SK-N-SH (cell line): Measurements from ENCODE around the gene KRT35. TPM values are rescaled to one million over a fixed set of nuclear protein-coding genes. Genes with fewer than 3 reads are reported as not detected.

Experiments
- CTCF ChIA-PET: fragments of 300-600, 350-600 bp; formaldehyde crosslinking; extraction: SDS; loops from one replicate; lab custom pipeline; 2021; lab: Yijun Ruan, JAX
- POLR2A ChIA-PET: fragments of 350-600 bp; sonication (Branson Sonifier 250); formaldehyde crosslinking; extraction: SDS; loops from one replicate; lab custom pipeline; 2020; ENCODE audit warnings: antibody characterized with exemption, inconsistent platforms; lab: Yijun Ruan, JAX
- DNase-seq: peaks from one replicate; pipeline ENCODE4 v3.0.0; 2012
- H2AFZ ChIP-seq: fragments of 200-600 bp; sonication (generic); 2 replicates; pipeline ENCODE4 v1.8.1; 2016; ENCODE audit warnings: antibody characterized with exemption, mild to moderate bottlenecking, low read depth
- H3F3A ChIP-seq: fragments of 200-600 bp; sonication (generic); replicated peaks from 2 replicates; pipeline ENCODE3; 2016; ENCODE audit warnings: antibody characterized with exemption, mild to moderate bottlenecking; ENCODE audit not compliant: insufficient read depth
- H3K27ac ChIP-seq, 2 experiments: fragments of 200-500 bp in 1 of 2; fragments of 200-600 bp in 1 of 2; sonication (Bioruptor generic) in 1 of 2; sonication (generic), shearing (Covaris generic) in 1 of 2; 2 replicates each; pipeline versions ENCODE4 v1.5.1 to v1.6.1; 2014 to 2016; ENCODE audit warnings: low read depth in 2 of 2, inconsistent platforms in 1 of 2, low read length in 1 of 2, mild to moderate bottlenecking in 1 of 2, mixed read lengths in 1 of 2
- H3K27me3 ChIP-seq: fragments of 200-600 bp; sonication (generic), shearing (Covaris generic); 2 replicates; pipeline ENCODE4 v1.6.1; 2016; ENCODE audit warnings: mixed run types; ENCODE audit not compliant: insufficient read depth
- H3K36me3 ChIP-seq, 2 experiments: fragments of 200-500 bp in 1 of 2; fragments of 200-600 bp in 1 of 2; sonication (Bioruptor generic) in 1 of 2; sonication (generic) in 1 of 2; replicated peaks in 1 of 2; 2 replicates each; pipeline versions ENCODE3 to v1.5.1; 2014 to 2016; ENCODE audit warnings: low read length in 1 of 2, mild to moderate bottlenecking in 1 of 2; ENCODE audit not compliant: insufficient read depth in 2 of 2, control insufficient read depth in 1 of 2
- H3K4me1 ChIP-seq, 2 experiments: fragments of 200-500 bp in 1 of 2; fragments of 200-600 bp in 1 of 2; sonication (Bioruptor generic) in 1 of 2; sonication (generic), shearing (Covaris generic) in 1 of 2; 2 replicates each; pipeline versions ENCODE4 v1.5.1 to v1.6.1; 2014 to 2016; ENCODE audit warnings: low read depth in 1 of 2, low read length in 1 of 2, mixed run types in 1 of 2; ENCODE audit not compliant: insufficient read depth in 2 of 2, control insufficient read depth in 1 of 2
- H3K4me2 ChIP-seq: fragments of 200-600 bp; sonication (generic), shearing (Covaris generic); 2 replicates; pipeline ENCODE4 v1.6.1; 2017; ENCODE audit warnings: mixed run types
- H3K4me3 ChIP-seq, 2 experiments: fragments of 200-500 bp in 1 of 2; fragments of 200-600 bp in 1 of 2; sonication (Bioruptor generic) in 1 of 2; sonication (generic), shearing (Covaris generic) in 1 of 2; 2 replicates each; pipeline versions ENCODE4 v1.5.1 to v1.8.1; 2014 to 2016; ENCODE audit warnings: low read depth in 2 of 2, inconsistent platforms in 1 of 2, low read length in 1 of 2, mild to moderate bottlenecking in 1 of 2, mixed read lengths in 1 of 2, moderate library complexity in 1 of 2
- H3K79me2 ChIP-seq: fragments of 200-600 bp; sonication (generic); 2 replicates; pipeline ENCODE4 v1.8.1; 2017; ENCODE audit warnings: mild to moderate bottlenecking; ENCODE audit not compliant: insufficient read depth
- H3K9ac ChIP-seq: fragments of 200-600 bp; sonication (generic); 2 replicates; pipeline ENCODE4 v1.6.1; 2017; ENCODE audit warnings: mixed run types
- H3K9me2 ChIP-seq: fragments of 200-600 bp; sonication (generic); 2 replicates; pipeline ENCODE4 v1.6.1; 2017; ENCODE audit warnings: mixed run types
- H3K9me3 ChIP-seq: fragments of 200-600 bp; sonication (generic); 2 replicates; pipeline ENCODE4 v1.6.1; 2017; ENCODE audit warnings: mixed run types, mild to moderate bottlenecking, moderate library complexity
- H4K20me1 ChIP-seq: fragments of 200-600 bp; sonication (generic); 2 replicates; pipeline ENCODE4 v1.6.1; 2017; ENCODE audit warnings: mild to moderate bottlenecking, mixed run types; ENCODE audit not compliant: insufficient read depth
- CHD2 ChIP-seq: fragments of 150-350 bp; IDR thresholded peaks from 2 replicates; pipeline ENCODE4 v1.6.1; 2018; ENCODE audit warnings: low read length; ENCODE audit not compliant: partially characterized antibody
- CTCF ChIP-seq: fragments of 200-600 bp; sonication (generic); IDR thresholded peaks from 2 replicates; pipeline ENCODE4 v1.6.1; 2017; ENCODE audit warnings: antibody characterized with exemption, mild to moderate bottlenecking, moderate library complexity
- GABPA ChIP-seq: IDR thresholded peaks from 2 replicates; pipeline ENCODE4 v1.4.0; 2012; ENCODE audit warnings: low read depth, mild to moderate bottlenecking
- JUND ChIP-seq: IDR thresholded peaks from 2 replicates; pipeline ENCODE4 v1.4.0; 2012
- MXI1 ChIP-seq: IDR thresholded peaks from 2 replicates; pipeline ENCODE4 v1.6.1; 2012; ENCODE audit warnings: mild to moderate bottlenecking, low read depth, low read length, improper control_type of control experiment
- RAD21 ChIP-seq: IDR thresholded peaks from 2 replicates; pipeline ENCODE4 v1.6.1; 2012; ENCODE audit warnings: mild to moderate bottlenecking, low read length
- RCOR1 ChIP-seq: fragments of 150-350 bp; IDR thresholded peaks from 2 replicates; pipeline ENCODE4 v1.6.1; 2017; ENCODE audit warnings: antibody characterized with exemption, low read length
- RFX5 ChIP-seq: IDR thresholded peaks from 2 replicates; pipeline ENCODE4 v1.6.1; 2012; ENCODE audit warnings: mild to moderate bottlenecking, improper control_type of control experiment, low read length
- SIN3A ChIP-seq: IDR thresholded peaks from 2 replicates; pipeline ENCODE4 v1.6.1; 2012; ENCODE audit warnings: low read depth, mild to moderate bottlenecking, low read length, moderate library complexity, borderline replicate concordance
- SMC3 ChIP-seq: IDR thresholded peaks from 2 replicates; pipeline ENCODE4 v1.6.1; 2012; ENCODE audit warnings: low read depth, low read length, improper control_type of control experiment
- TCF12 ChIP-seq: IDR thresholded peaks from 2 replicates; pipeline ENCODE4 v1.4.0; 2012
- YY1 ChIP-seq: IDR thresholded peaks from 2 replicates; pipeline ENCODE4 v1.4.0; 2012; ENCODE audit warnings: low read depth, mild to moderate bottlenecking
- WGBS: methylation state at CpG from one replicate; pipeline ENCODE4 v1.1.6; 2017; ENCODE audit warnings: low lambda C conversion rate; 5-methylcytosine and 5-hydroxymethylcytosine counted together
- polyA plus RNA-seq, 3 experiments: library from polyadenylated mRNA; depleted of rRNA; stranded (reverse); fragments of >200 nt; gene quantifications; 2 replicates each; pipeline ENCODE4 v1.2.3, GENCODE V29; 2012
- TF ChIP-seq, protein P1 (sequence below): fragments of 150-350 bp; IDR thresholded peaks from 2 replicates; pipeline ENCODE4 v1.6.1; 2017; ENCODE audit warnings: antibody characterized with exemption, low read length, low read depth, borderline replicate concordance
- TF ChIP-seq, protein P2 (sequence below): IDR thresholded peaks from 2 replicates; pipeline ENCODE4 v1.4.0; 2012; ENCODE audit warnings: low read depth, borderline replicate concordance

KRT35 gene
- polyA plus RNA-seq, 1 of the 3 experiments (the other 2 are of a cell fraction), result not detected

- no peak within 1 kb of the TSS for H3K9ac ChIP-seq
- DNase-seq, result no peak
- H3K4me2 ChIP-seq, result no peak within 1 kb of the TSS
- H3K79me2 ChIP-seq, result no peaks in the 10 kb centered on the region
- no peaks in the 10 kb centered on the region for H4K20me1 ChIP-seq
- H3K9me2 ChIP-seq, result no peaks in the 10 kb centered on the region
- TF ChIP-seq GABPA (no peak), CTCF (no peak), RAD21 (peak; percentile 28), CHD2 (no peak), SMC3 (peak; percentile 24; the same call in 1 of the 2 replicates), SIN3A (no peak)
- no peak within 1 kb of the TSS for H2AFZ ChIP-seq
- ChIA-PET CTCF (interaction anchor here (0.7 to 6.1 kb wide), 8 partner anchors 9 to 144 kb away, joined by 3 to 124 read pairs (median 4); no protein-coding TSS in a partner anchor), POLR2A (interaction anchor here (1.3 to 3.3 kb wide), 2 partner anchors 11 to 29 kb away, joined by 5 to 30 read pairs; no protein-coding TSS in a partner anchor)
- H3K27me3 ChIP-seq, result no peaks in the 10 kb centered on the region
- 87% methylated on average over 7 of the region's 8 CpGs for WGBS
- H3K27ac ChIP-seq, result peak within 1 kb of the TSS in 1 of 2 experiments; percentile 14; a peak in 2 of 4 replicates
- peaks cover 2% of the 10 kb centered on the region for H3F3A ChIP-seq
- H3K36me3 ChIP-seq, result no peaks in the 10 kb centered on the region
- H3K4me1 ChIP-seq, result peaks cover 34 to 48% of the 10 kb centered on the region in 2 experiments
- no peaks in the 10 kb centered on the region for H3K9me3 ChIP-seq
- no peak within 1 kb of the TSS for H3K4me3 ChIP-seq
These were observed 38.0 kb upstream of the KRT35 start, which contains the start of gene KRT15 for GRCh38 chr17:41518789-41519449. KRT15 (minus strand) TSS chr17:41518890; CDS start chr17:41518827, 63 bp downstream.

GRCh38 chr17:41518031-41518430 lies 37.1 kb upstream of the KRT35 start:
- no peak overlapping the region for H2AFZ ChIP-seq
- no peak overlapping the region for H3K4me3 ChIP-seq
- H3K9me2 ChIP-seq, result no peaks in the 10 kb centered on the region
- no peaks in the 10 kb centered on the region for H3K9me3 ChIP-seq
- no peak overlapping the region for H3K9ac ChIP-seq
- H3K36me3 ChIP-seq, result no peaks in the 10 kb centered on the region
- H3F3A ChIP-seq, result peaks cover 2% of the 10 kb centered on the region
- DNase-seq, result no peak
- POLR2A ChIA-PET, result interaction anchor here (1.3 kb wide), 1 partner anchor 30 kb away, joined by 5 read pairs; no protein-coding TSS in a partner anchor
- CTCF ChIA-PET, result interaction anchor here (1.2 to 6.1 kb wide), 4 partner anchors 21 to 145 kb away, joined by 4 to 124 read pairs (median 7); no protein-coding TSS in a partner anchor
- 92% methylated on average over 3 of the region's 3 CpGs for WGBS
- no peak overlapping the region for H3K4me2 ChIP-seq
- no peak overlapping the region for H3K27ac ChIP-seq
- no peak for TF ChIP-seq YY1
- TF ChIP-seq TCF12, result no peak
- TF ChIP-seq RFX5, result no peak
- no peak for TF ChIP-seq SMC3
- TF ChIP-seq, protein P1, sequence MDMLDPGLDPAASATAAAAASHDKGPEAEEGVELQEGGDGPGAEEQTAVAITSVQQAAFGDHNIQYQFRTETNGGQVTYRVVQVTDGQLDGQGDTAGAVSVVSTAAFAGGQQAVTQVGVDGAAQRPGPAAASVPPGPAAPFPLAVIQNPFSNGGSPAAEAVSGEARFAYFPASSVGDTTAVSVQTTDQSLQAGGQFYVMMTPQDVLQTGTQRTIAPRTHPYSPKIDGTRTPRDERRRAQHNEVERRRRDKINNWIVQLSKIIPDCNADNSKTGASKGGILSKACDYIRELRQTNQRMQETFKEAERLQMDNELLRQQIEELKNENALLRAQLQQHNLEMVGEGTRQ, result no peak
- no peak for TF ChIP-seq RCOR1
- no peak for TF ChIP-seq MXI1
- no peak for TF ChIP-seq JUND
- TF ChIP-seq, protein P2, sequence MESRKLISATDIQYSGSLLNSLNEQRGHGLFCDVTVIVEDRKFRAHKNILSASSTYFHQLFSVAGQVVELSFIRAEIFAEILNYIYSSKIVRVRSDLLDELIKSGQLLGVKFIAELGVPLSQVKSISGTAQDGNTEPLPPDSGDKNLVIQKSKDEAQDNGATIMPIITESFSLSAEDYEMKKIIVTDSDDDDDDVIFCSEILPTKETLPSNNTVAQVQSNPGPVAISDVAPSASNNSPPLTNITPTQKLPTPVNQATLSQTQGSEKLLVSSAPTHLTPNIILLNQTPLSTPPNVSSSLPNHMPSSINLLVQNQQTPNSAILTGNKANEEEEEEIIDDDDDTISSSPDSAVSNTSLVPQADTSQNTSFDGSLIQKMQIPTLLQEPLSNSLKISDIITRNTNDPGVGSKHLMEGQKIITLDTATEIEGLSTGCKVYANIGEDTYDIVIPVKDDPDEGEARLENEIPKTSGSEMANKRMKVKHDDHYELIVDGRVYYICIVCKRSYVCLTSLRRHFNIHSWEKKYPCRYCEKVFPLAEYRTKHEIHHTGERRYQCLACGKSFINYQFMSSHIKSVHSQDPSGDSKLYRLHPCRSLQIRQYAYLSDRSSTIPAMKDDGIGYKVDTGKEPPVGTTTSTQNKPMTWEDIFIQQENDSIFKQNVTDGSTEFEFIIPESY, result no peak
- TF ChIP-seq, all 33 proteins: peak for 0
- Histone ChIP-seq H3K79me2 (no peaks in the 10 kb centered on the region), H4K20me1 (no peaks in the 10 kb centered on the region), H3K27me3 (no peaks in the 10 kb centered on the region), H3K4me1 (peaks cover 27 to 41% of the 10 kb centered on the region in 2 experiments)
